ENCODE measurements around the gene OR8D4. TPM values are rescaled to one million over a fixed set of nuclear protein-coding genes. Genes with fewer than 3 reads are reported as not detected.
"Not testable (repeated sequence)": the region's sequence is repeated elsewhere in the genome, so short reads cannot be mapped to it uniquely, and the experiment has no call there.

The OR8D4 gene
- not detected in 2 replicates for total RNA-seq

DNA sequence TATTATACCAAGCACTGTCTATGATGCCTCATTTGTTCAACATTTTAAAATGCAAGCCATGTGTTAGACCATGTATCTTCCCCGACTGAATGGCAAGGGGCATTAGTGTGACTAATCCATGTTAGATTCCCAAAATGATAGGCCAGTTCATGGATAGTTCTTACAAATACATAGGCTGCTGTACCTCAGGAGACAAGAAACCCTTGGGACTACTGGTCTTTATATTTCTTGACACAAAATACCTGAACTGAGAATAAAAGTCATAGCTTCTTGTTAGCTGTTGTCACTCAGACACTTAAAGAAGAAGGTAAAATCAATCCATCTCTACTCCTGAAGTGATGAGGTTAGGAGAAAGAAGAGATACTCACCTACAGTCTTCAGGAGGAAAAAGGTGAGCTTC lies at the start of gene OR8D4:
Gene OR8D4, plus strand, starts transcription at position 301 of the 400 bp plus-strand sequence. CDS start 4,265 bp downstream, outside the sequence.
- H3K27ac Mint-ChIP-seq: no peak within 1 kb of the TSS
- no peak within 1 kb of the TSS for H3K4me3 Mint-ChIP-seq
- intact Hi-C loops (cut with micrococcal nuclease): no loop called here

DNA sequence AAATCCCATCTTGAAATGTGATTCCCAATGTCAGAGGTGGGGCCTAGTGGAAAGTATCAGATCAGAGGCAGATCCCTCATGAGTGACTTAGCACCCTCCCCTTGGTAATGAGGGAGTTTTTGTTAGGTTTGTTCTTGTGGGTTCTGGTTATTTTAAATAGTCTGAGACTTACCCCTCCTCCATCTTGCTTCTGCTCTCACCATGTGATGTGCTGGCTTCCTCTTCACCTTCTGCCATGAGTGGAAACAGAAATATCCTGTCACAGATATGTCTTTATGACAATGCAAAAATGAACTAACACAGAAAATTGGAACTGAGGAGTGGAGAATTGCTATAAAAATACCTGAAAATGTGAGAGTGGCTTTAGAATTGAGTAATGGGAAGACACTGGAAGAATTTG lies 49.6 kb upstream of the OR8D4 start:
- H3K4me1 Mint-ChIP-seq: no peaks in the 10 kb centered on the region
- peaks cover 4% of the 10 kb centered on the region for H3K9me3 Mint-ChIP-seq
- peaks cover 15% of the 10 kb centered on the region for H3K27me3 Mint-ChIP-seq
- H3K4me3 Mint-ChIP-seq: no peak overlapping the region
- H3K27ac Mint-ChIP-seq: no peak overlapping the region
- intact Hi-C loops (cut with micrococcal nuclease): no loop called here
- no peaks in the 10 kb centered on the region for H3K36me3 Mint-ChIP-seq (ENCODE audit: low read depth)
- DNase-seq: no peak

More for the DNA sequence above, at the start of gene OR8D4:
- Mint-ChIP-seq H3K27me3 (peaks cover 5% of the 10 kb centered on the region), H3K9me3 (no peaks in the 10 kb centered on the region), H3K36me3 (ENCODE audit: low read depth) (no peaks in the 10 kb centered on the region), H3K4me1 (no peaks in the 10 kb centered on the region)
- no peak for DNase-seq

DNA sequence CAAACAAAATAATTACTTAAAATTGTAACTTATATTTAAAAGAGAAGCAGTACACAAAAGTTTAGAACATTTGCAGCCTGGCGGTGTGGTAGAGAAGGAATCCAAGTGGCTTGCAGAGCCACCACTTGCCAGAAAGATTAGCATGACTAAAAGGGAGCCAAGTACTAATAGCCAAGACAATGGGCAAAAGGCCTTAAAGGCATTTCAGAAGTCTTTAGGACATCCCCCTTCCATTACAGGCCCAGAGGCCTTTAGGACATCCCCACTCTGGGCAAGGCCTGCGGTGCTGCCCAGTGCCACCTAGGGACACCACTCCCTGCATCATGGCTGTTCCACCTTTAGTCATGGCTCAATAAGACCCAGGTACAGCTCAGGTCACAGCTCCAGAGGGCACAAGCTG lies 48.9 kb upstream of the OR8D4 start:
- Mint-ChIP-seq H3K36me3 (ENCODE audit: low read depth) (no peaks in the 10 kb centered on the region), H3K4me3 (no peak overlapping the region), H3K27me3 (peaks cover 11% of the 10 kb centered on the region), H3K9me3 (peaks cover 9% of the 10 kb centered on the region), H3K4me1 (no peaks in the 10 kb centered on the region), H3K27ac (no peak overlapping the region)
- intact Hi-C loops (cut with micrococcal nuclease): no loop called here
- no peak for DNase-seq

DNA sequence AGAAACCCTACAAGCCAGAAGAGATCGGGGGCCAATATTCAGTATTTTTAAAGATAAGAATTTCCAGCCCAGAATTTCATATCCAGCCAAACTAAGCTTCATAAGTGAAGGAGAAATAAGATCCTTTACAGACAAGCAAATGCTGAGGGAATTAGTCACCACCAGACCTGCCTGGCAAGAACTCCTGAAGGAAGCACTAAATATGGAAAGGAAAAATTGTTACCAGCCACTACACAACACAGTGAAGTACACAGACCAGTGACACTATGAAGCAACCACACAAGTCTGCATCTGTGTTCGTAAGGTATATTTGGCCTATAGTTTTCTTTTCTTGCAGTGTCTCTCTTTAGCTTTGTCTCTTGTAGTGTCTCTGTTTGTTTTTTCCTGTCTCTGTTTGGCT lies 45.5 kb upstream of the OR8D4 start:
- H3K36me3 Mint-ChIP-seq (ENCODE audit: low read depth): no peaks in the 10 kb centered on the region
- intact Hi-C loops (cut with micrococcal nuclease): no loop called here
- no peak overlapping the region for H3K27ac Mint-ChIP-seq
- H3K27me3 Mint-ChIP-seq: no peaks in the 10 kb centered on the region
- H3K4me1 Mint-ChIP-seq: no peaks in the 10 kb centered on the region
- H3K4me3 Mint-ChIP-seq: no peak overlapping the region
- peaks cover 9% of the 10 kb centered on the region for H3K9me3 Mint-ChIP-seq
- no peak for DNase-seq

DNA sequence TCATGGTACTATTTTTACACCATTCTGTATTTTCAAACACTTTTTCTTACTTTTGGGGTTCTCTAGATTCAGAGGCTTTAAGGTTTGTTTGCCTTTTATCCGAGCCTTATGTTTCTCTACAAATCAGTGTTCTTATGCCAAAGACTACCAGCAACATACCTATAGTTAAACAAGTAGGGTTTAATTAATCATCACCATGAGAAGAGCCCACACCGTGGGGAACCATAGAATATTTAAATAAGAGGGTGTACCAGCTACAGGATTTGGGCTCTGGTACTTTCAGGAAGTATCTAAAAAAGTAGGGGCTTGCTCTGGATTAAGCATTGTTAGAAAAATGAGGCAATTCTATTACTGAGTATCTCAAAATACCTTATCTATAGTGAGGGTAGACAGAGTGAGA lies 42.2 kb upstream of the OR8D4 start:
- no peak overlapping the region for H3K27ac Mint-ChIP-seq
- peaks cover 5% of the 10 kb centered on the region for H3K9me3 Mint-ChIP-seq
- H3K4me3 Mint-ChIP-seq: no peak overlapping the region
- intact Hi-C loops (cut with micrococcal nuclease): no loop called here
- no peaks in the 10 kb centered on the region for H3K27me3 Mint-ChIP-seq
- H3K4me1 Mint-ChIP-seq: no peaks in the 10 kb centered on the region
- H3K36me3 Mint-ChIP-seq (ENCODE audit: low read depth): no peaks in the 10 kb centered on the region
- DNase-seq: no peak

DNA sequence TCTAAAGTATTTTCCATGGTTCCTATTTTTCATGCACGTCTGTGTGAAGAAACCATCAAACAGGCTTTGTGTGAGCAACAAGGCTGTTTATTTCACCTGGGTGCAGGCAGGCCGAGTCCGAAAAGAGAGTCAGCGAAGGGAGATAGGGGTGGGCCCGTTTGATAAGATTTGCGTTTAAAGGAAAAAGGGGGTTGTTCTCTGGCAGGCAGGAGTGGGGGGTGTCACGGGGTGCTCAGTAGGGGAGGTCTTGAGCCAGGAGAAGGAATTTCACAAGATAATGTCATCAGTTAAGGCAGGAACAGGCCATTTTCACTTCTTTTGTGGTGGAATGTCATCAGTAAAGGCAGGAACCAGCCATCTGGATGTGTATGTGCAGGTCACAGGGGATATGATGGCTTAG lies 36.7 kb upstream of the OR8D4 start:
- H3K27me3 Mint-ChIP-seq; H3K4me1 Mint-ChIP-seq; H3K9me3 Mint-ChIP-seq; H3K27ac Mint-ChIP-seq; H3K4me3 Mint-ChIP-seq; H3K36me3 Mint-ChIP-seq (ENCODE audit: low read depth); DNase-seq; intact Hi-C loops (cut with micrococcal nuclease): not testable (repeated sequence)

DNA sequence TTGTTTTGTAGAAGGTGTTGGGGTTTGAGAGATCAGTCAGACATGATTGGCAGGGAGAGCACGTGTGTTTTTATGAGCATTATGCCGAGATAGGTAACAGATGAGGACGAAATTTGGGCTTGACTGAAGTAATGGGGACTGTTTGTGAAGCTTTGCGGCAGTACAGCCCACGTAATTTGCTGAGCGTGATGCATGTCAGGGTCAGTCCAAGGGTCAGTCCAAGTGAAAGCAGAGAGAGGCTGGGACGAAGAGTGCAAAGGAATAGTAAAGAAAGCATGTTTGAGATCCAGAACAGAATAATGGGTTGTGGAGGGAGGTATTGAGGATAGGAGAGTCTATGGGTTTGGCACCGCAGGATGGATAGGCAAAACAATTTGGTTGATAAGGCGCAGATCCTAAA lies 34.2 kb upstream of the OR8D4 start:
- intact Hi-C loops (cut with micrococcal nuclease); DNase-seq: not testable (repeated sequence)

DNA sequence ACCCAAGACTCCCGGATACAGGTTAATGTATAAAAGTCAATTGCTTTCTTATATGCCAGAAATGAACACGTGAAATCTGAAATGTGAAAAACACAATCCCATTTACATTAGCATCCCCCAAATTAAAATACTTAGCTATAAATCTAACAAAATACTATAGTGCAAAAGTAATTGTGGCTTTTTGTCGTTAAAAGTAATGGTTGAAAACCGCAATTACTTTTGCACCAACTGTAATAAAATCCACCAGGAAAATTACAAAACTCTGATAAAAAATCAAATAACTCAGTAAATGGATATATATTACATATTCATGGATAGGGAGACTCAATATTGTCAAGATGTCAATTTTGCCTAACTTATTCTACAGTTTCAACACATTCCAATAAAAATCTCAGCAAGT lies 21.1 kb upstream of the OR8D4 start:
- no peaks in the 10 kb centered on the region for H3K4me1 Mint-ChIP-seq
- H3K9me3 Mint-ChIP-seq: peaks cover 4% of the 10 kb centered on the region
- intact Hi-C loops (cut with micrococcal nuclease): no loop called here
- H3K4me3 Mint-ChIP-seq: no peak overlapping the region
- H3K27me3 Mint-ChIP-seq: peaks cover 3% of the 10 kb centered on the region
- H3K27ac Mint-ChIP-seq: no peak overlapping the region
- DNase-seq: no peak
- no peaks in the 10 kb centered on the region for H3K36me3 Mint-ChIP-seq (ENCODE audit: low read depth)

More for the DNA sequence above, 34.2 kb upstream of the OR8D4 start:
- not testable (repeated sequence) for H3K27me3 Mint-ChIP-seq; H3K4me3 Mint-ChIP-seq; H3K9me3 Mint-ChIP-seq; H3K27ac Mint-ChIP-seq; H3K36me3 Mint-ChIP-seq (ENCODE audit: low read depth); H3K4me1 Mint-ChIP-seq

DNA sequence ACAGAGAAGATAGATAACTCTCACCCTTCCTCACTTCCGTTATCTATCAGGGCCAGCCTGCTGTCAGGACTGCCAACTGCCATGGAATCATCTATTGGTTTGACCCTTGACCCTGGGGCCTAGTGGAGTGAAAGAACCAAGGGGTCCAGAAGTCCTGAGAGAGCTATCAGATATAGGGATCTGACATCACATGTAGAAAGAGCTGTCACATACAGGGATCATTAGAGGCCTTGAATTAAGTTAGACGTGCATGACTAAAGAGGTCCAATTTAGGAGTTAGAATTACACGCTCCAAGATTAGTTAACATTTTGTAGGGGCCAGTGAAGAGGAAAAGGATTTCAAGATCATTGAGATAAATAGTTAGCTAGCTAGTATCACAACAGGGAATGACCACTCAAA lies 16.4 kb upstream of the OR8D4 start, which contains the start of gene TMEM225:
Gene TMEM225, minus strand, starts transcription at position 101 of the 400 bp plus-strand sequence. CDS start 245 bp downstream, outside the sequence.
- intact Hi-C loops (cut with micrococcal nuclease): no loop called here
- no peak within 1 kb of the TSS for H3K27ac Mint-ChIP-seq
- H3K4me1 Mint-ChIP-seq: no peaks in the 10 kb centered on the region
- H3K9me3 Mint-ChIP-seq: no peaks in the 10 kb centered on the region
- no peak for DNase-seq
- no peak within 1 kb of the TSS for H3K4me3 Mint-ChIP-seq
- H3K27me3 Mint-ChIP-seq: peaks cover 6% of the 10 kb centered on the region
- H3K36me3 Mint-ChIP-seq (ENCODE audit: low read depth): no peaks in the 10 kb centered on the region

DNA sequence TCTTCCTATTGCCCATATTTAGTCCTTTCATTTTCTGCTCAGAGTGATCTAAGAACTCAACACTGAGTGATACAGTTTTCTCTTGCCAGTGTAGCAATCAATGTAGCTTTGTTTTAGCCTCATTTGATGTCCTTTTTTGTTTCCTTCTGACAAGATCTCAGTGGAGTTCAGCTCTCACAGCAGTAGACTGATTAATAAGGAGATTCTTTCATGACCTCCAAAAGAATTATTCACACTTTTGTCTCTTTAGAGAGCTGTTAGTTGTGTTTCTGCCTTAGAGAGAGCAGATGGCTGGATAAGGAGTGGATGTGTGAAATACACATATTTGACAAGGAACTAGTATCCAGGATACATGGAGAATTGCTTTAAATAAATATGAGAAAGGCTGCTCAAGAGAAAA lies 9.9 kb upstream of the OR8D4 start:
- no peak overlapping the region for H3K27ac Mint-ChIP-seq
- H3K36me3 Mint-ChIP-seq (ENCODE audit: low read depth): no peaks in the 10 kb centered on the region

DNA sequence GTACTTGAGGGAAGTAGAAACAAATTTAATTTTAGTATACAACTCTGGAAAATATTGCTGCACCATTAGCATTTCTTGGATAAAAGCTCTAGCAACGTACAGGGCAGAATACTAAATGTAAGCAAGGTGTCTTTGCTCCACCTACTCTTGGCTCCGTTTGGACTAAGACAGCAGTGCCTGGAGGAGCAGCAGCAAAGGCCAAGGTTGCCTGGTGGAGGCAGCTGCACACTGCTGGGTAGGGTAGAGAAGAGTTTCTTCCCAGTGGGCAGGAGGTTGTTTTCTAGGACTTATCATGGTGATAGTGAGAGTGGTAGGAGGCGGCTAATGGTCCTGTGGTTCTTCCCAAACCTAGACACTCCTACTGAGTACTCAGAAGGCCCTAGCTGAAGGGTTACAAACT lies 2.2 kb upstream of the OR8D4 start:
- H3K4me3 Mint-ChIP-seq: no peak overlapping the region

More for the DNA sequence above, 9.9 kb upstream of the OR8D4 start:
- Mint-ChIP-seq H3K9me3 (no peaks in the 10 kb centered on the region), H3K4me3 (no peak overlapping the region), H3K27me3 (peaks cover 8% of the 10 kb centered on the region), H3K4me1 (no peaks in the 10 kb centered on the region)
- intact Hi-C loops (cut with micrococcal nuclease): no loop called here
- no peak for DNase-seq

DNA sequence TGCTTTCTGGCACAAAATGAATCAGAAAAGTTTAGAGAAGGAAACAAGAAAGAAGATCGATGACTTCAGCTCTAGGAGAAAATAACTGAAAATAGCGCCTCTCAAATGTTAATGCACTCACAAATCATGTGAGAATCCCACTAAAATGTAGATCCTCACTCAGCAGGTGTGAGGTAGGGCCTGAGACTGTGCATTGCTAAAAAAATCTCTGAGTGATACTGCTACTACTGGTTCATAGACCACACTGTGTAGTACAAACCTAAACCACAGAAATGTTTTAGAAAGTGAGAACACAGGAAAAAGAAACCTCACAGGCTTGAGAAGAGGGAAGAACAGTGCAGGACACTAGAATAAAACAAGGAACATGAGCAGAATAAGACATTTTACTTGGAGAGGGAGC lies 2.0 kb downstream of the OR8D4 start:
- Mint-ChIP-seq H3K4me3 (no peak overlapping the region), H3K36me3 (ENCODE audit: low read depth) (no peaks in the 10 kb centered on the region), H3K27me3 (peaks cover 9% of the 10 kb centered on the region), H3K4me1 (no peaks in the 10 kb centered on the region), H3K27ac (no peak overlapping the region), H3K9me3 (no peaks in the 10 kb centered on the region)
- DNase-seq: no peak
- intact Hi-C loops (cut with micrococcal nuclease): no loop called here

More for the DNA sequence above, 2.2 kb upstream of the OR8D4 start:
- intact Hi-C loops (cut with micrococcal nuclease): no loop called here
- Mint-ChIP-seq H3K27ac (no peak overlapping the region), H3K27me3 (peaks cover 3% of the 10 kb centered on the region), H3K9me3 (no peaks in the 10 kb centered on the region), H3K4me1 (no peaks in the 10 kb centered on the region), H3K36me3 (ENCODE audit: low read depth) (no peaks in the 10 kb centered on the region)
- DNase-seq: no peak

DNA sequence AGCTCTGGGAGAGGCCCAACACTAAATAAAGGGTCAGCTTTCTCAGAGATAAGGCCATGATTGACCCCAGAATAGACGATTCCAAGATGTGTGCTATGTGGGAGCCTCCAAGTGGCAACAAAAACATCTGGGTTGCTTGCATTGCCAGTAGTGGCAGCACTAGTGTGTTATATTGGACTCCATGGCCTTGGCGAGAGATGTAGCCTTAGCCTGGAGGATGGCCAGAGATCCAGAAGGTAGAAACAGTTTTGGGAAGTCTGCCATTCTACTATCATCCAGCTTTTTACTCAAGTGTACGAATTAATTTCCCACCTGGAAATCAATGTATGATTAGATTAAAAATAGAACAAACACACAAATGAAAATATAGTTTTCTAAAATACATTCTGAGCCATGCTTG lies 3.0 kb downstream of the OR8D4 start:
- no peak overlapping the region for H3K27ac Mint-ChIP-seq
- H3K4me1 Mint-ChIP-seq: no peaks in the 10 kb centered on the region
- no peak for DNase-seq
- intact Hi-C loops (cut with micrococcal nuclease): no loop called here
- H3K36me3 Mint-ChIP-seq (ENCODE audit: low read depth): no peaks in the 10 kb centered on the region
- no peak overlapping the region for H3K4me3 Mint-ChIP-seq
- no peaks in the 10 kb centered on the region for H3K9me3 Mint-ChIP-seq
- peaks cover 9% of the 10 kb centered on the region for H3K27me3 Mint-ChIP-seq

DNA sequence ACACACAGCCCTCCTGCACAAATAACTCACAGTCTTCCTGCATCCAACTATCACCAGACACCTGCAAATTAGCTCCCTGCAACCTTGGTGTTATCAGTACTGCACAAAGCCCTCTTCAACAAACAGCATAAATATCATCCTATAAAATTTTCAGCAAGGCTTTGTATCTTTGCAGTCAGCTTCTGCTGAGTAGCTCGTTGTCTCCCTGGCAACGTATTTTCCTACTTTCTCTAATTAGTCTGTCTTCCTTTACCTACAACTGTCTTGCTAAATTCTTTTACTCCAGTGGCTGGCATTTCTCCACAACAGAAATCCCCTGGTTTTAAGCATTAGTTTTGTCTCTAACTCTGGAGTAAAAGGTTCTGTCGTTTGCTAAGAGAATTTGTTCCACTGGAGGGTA lies 3.9 kb downstream of the OR8D4 start:
- H3K36me3 Mint-ChIP-seq (ENCODE audit: low read depth): no peaks in the 10 kb centered on the region
- H3K4me3 Mint-ChIP-seq: no peak overlapping the region
- no peak overlapping the region for H3K27ac Mint-ChIP-seq
- no peak for DNase-seq
- intact Hi-C loops (cut with micrococcal nuclease): no loop called here
- H3K27me3 Mint-ChIP-seq: peaks cover 9% of the 10 kb centered on the region
- no peaks in the 10 kb centered on the region for H3K9me3 Mint-ChIP-seq
- no peaks in the 10 kb centered on the region for H3K4me1 Mint-ChIP-seq

DNA sequence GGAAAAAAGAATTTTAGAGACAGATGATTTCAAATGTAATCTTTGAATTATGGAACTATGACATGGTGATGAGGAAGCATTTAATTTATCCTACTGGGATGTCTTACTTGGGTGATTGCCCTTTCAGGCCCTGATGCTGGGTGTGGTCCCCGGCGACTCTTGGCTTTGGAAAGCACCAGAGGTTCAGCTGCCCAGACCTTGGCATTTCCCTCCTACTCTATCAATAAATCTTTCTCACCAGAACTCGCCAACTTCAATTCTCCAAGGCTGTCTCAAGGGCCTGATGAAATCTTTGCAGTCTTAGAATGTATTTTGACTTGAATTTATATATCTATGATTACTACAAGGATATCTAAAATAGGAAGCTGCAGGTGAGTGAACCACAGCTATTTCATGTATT lies 19.0 kb downstream of the OR8D4 start:
- Mint-ChIP-seq H3K4me1 (no peaks in the 10 kb centered on the region), H3K36me3 (ENCODE audit: low read depth) (no peaks in the 10 kb centered on the region), H3K9me3 (no peaks in the 10 kb centered on the region), H3K27me3 (peaks cover under 1% of the 10 kb centered on the region), H3K27ac (no peak overlapping the region), H3K4me3 (no peak overlapping the region)
- no peak for DNase-seq
- intact Hi-C loops (cut with micrococcal nuclease): no loop called here

All from activated CD4-positive, alpha-beta T cell treated with anti-CD3 and anti-CD28 coated beads, Interleukin-2, amount 10 ng/mL, durations not matched to agents 24 days and 14 days (primary cell).